NCI-H2107 (cell line): Measurements from ENCODE around the gene FRMD3.
A peak's percentile ranks its signal among the peaks of the same experiment; 100 is the strongest.

Experiments
- DNase-seq: peaks from one replicate; lab custom pipeline; 2025; lab: John Stamatoyannopoulos, UW

FRMD3 gene

DNA sequence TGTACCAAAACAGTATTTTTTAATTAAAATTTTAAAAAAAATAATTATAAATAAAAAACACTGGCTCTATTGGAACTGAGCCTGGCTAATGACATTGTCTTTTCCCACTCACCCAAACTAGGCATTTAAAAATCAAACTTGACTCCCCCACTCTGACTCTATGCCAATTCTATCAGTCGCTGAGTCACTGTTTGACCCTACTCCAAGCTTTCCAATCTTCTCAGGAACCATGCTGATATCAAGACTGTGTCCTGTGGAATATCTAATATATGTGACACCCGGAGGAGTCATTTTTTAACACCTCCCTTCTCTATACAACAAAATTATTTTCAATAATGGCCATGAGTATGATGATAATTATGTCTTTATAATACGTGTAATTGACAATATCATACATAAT, 303.7 kb downstream of the FRMD3 start:
- DNase-seq = no peak

- no peak for DNase-seq
Observed at GRCh38 chr9:83233647-83234046, 304.6 kb downstream of the FRMD3 start.

DNA sequence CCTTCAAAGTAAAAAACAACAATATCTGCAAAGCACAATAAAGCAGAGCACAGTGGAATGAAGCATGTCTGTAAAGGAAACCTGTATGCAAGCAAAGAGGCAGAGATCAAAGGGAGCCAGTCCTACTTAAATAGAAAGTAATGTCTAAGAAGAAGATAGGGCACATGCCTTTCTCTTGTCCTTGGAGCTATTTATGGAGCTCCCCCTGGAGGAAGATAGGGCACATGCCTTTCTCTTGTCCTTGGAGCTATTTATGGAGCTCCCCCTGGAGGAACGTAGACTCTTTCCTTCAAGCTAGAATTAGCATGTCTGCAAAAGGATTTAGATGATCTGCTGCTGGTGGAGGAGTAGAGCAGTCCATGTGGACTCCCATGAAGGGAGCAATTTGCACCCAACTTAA, 307.2 kb downstream of the FRMD3 start:
- no peak for DNase-seq

- no peak for DNase-seq
Observed at GRCh38 chr9:83220730-83221129, 317.5 kb downstream of the FRMD3 start.

DNA sequence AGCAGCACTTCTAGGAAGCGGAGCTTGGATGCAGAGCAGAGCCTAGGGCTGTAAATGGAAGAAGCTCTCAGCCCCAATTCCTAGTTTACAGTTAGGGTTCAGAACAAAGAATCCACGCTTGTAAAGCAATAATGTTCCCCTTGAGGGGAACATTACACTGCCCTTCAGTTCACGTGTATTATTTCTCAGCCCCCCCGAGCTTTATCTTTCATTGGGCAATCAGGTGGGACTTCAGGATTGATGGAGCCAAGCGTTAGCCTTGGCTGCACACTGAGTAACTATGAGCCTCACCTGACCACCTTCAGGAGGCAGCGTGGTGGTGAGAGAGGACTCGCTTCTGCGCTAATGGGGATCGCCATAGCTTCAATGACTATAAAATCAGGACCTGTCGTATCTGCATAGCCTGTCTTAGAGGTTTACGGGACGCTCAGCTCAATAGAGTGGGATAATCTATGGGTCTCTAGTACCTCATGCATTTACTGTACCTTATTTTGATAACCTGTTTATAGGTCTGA, 318.2 kb downstream of the FRMD3 start:
- DNase-seq = no peak

- DNase-seq = peak; percentile 69
Observed at GRCh38 chr9:83219154-83219923, 318.9 kb downstream of the FRMD3 start.

DNA sequence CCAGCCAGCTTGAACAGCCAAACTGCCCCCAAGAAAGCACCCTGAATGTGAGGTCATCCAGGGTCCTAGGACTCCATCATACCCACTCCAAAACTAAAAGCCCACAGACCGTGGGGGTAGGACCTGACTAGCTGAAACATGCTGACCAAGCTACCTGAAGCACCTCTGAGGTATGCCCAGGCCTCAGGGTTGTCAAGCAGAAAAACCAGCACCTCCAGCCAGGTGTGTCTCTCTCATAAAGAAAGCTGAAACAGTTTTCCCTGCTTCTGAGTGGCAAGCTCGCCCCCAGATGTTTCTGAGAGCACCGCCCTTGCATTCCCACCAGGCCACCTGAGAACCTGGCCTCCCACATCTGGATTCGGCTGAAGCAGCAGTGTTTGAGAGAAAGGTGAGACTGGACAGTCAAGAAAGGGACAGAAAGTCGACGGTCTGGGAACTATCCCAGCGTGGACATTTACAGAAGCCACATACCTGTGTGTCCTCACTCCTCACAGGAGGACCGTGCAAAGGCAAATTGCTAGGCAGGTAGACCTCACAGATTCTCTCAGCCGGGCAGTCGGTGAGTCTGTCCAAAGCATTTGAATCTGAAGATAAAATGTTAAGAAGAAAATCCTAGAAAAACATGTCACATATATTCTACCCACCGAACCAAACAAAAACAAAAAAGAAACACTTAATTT, 319.6 kb downstream of the FRMD3 start:
- DNase-seq = no peak

- no peak for DNase-seq
Observed at GRCh38 chr9:83209188-83209731, 328.9 kb downstream of the FRMD3 start.

DNA sequence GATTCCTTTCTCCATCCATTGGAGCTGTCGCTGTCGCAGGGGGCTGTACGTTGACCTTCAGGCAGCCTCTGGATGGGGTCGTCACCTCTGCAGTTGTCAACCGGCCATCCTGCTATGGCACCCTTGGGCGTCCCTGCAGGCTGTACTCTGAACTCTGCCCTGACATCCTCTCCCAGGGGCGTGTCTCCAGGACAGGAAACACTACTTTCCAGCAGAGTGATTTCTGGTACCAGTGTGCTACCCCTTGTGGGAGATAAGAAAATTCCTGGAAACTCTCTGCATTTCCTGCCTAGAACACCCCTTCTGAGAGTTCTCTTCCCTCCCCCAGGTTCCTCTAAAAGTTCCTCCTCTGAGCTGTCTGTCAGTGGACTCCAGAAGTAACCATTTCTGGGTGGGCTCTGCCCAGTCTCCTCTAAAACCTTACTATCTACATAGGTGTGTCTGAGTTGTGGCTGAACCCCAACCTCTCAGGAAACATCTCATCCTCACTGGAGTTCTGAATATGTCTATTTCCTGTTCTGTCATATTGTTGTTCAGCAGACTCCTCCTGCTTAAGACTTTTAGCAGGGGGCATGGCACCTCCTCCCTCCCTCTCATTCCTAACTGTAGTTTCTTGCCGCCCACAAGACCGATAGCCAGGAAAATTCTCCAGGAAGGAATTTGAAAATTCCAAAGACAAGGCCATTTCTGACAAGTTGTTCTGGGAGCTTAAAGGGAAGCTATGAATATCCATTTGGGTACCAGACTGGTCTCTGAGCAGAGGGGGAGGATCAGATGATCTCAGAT, 329.9 kb downstream of the FRMD3 start:
- DNase-seq = no peak

DNA sequence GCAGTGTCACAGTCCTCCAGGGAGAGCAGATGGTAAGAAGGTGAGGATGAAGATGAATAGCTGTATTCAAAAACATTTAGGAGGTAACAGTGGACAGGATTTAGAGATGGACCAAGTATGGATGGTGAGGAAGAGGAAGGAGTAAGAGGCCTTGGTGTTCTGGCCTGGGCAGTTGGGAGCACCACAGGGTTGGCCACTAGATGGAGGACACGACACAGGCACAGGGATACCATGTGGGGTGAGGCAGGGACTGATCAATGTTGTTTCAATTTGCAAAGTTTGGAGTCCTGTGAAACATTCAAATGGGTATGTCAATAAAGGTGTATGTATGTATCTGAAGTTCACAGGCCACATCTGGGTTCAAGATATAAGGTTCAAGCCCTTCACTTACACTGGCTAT, 334.2 kb downstream of the FRMD3 start:
- no peak for DNase-seq

DNA sequence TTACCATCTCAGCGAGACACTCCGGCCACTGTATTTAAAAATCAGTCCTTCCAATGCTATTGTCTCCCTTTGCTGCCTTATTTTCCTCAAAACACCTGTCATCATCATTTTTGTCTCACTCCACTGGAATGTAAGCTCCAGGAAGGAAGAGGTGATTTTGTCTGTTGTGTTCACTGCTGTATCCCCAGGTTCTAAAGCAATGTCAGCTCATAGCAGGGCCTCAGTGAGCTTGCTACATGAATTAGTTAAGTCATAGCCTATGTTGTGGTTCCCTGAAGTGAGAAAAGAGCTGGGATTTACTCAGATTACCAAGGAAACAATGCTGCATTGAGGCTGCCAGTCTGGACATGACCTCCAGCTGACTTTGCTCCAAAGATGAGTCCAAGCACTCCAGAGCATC, 337.7 kb downstream of the FRMD3 start:
- no peak for DNase-seq

- DNase-seq = no peak
Observed at GRCh38 chr9:83199832-83200231, 338.4 kb downstream of the FRMD3 start.

DNA sequence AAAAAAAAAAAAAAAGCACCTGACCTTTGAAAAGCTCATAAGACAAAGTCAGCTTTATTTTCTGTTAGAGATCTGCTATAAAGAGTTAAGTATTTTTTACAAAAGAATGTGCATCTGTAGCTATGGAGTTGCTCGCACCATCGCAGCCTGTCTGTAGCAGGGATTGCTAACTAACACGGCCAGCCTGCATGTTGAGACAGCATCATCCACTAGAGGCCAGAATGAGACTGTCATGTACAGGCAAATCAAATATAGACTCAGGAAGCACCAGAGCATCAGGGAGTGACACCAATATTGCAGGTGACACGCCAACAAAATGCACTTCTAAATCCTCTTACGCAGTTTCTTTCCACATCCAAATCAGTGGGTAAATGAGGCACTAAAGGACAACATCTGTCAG, 339.0 kb downstream of the FRMD3 start:
- DNase-seq = peak; percentile 24

- DNase-seq = no peak
Observed at GRCh38 chr9:83198371-83198770, 339.8 kb downstream of the FRMD3 start.

GRCh38 chr9:83197591-83197990, 340.6 kb downstream of the FRMD3 start:
- DNase-seq = no peak

- no peak for DNase-seq
Observed at GRCh38 chr9:83196946-83197345, 341.3 kb downstream of the FRMD3 start.
